Left ventricle myocardium inferior (tissue), 1 donor: Measurements from ENCODE around the gene RPS6KA2. TPM values are rescaled to one million over a fixed set of nuclear protein-coding genes. Genes with fewer than 3 reads are reported as not detected.

Experiments used
- DNase-seq: peaks from one replicate; pipeline ENCODE4 v3.0.0-alpha.2; 2020
- H3K27ac ChIP-seq: fragments of 200-600 bp; replicated peaks from 2 replicates; pipeline ENCODE4 v1.8.0; 2021
- H3K27me3 ChIP-seq: fragments of 200-600 bp; 2 replicates; pipeline ENCODE4 v1.8.0; 2021; ENCODE audit warnings: low read depth
- H3K36me3 ChIP-seq: fragments of 200-600 bp; 2 replicates; pipeline ENCODE4 v1.8.0; 2021
- H3K4me1 ChIP-seq: fragments of 200-600 bp; 2 replicates; pipeline ENCODE4 v1.8.0; 2021
- H3K4me3 ChIP-seq: fragments of 200-600 bp; 2 replicates; pipeline ENCODE4 v1.8.0; 2021; ENCODE audit warnings: mild to moderate bottlenecking, moderate library complexity
- H3K9me3 ChIP-seq: fragments of 200-600 bp; replicated peaks from 2 replicates; pipeline ENCODE4 v1.8.0; 2021
- intact Hi-C: fragments of 100-400 bp; cut with micrococcal nuclease; formaldehyde crosslinking; loops from one replicate; pipeline ENCODE4 v1.11.0; 2022
- total RNA-seq: library from RNA; stranded (reverse); fragmentation: NEBNext Ultra II Directional; extraction: Animal tissue kit (Norgen Biotek cat#: 25700); gene quantifications from one replicate; pipeline ENCODE4 v1.2.1, GENCODE V29; 2021
- TF ChIP-seq, protein P1 (sequence below): fragments of 200-600 bp; IDR thresholded peaks from 2 replicates; pipeline ENCODE4 v1.8.0; 2021; ENCODE audit warnings: antibody characterized with exemption, mild to moderate bottlenecking, borderline replicate concordance
- donor health status: DM: no; HTN: yes; CAD: no; lungs with severe emphysema.

The RPS6KA2 gene
- total RNA-seq, 1 donor from 2014 or later = 77.2 TPM

DNA sequence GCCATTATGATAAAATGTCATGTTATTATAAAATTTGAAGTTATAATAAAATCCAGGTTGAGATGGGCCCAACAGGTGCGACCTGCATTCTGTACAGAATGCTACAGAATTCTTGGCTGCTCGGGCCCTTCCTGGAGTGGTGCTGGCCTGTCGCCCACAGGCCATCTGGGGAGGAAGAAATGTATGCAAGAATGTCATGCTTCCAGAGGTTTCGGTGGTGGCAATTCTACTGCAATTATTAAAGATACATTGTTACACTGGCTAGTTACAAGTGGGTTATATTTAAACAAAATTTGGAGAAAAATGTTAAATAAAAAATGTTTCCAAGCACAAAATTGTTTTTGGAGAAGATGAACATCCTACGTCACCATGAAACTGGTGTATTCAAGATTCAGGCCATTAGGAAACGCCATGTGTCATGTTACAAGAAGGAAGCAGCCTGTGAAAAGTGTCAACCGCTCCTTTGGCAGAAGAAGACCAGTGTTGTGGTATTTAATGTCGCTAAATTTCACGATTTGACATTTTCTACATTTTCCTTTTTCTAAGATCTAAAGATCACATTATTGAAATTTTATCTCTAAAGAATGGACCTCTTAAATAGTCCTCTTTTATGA is 47.7 kb downstream of the RPS6KA2 start:
- Histone ChIP-seq H3K27ac (no peak overlapping the region), H3K4me3 (no peak overlapping the region), H3K27me3 (no peaks in the 10 kb centered on the region), H3K4me1 (peaks cover 28% of the 10 kb centered on the region), H3K36me3 (peaks cover 7% of the 10 kb centered on the region), H3K9me3 (peaks cover 7% of the 10 kb centered on the region)
- TF ChIP-seq, protein P1, sequence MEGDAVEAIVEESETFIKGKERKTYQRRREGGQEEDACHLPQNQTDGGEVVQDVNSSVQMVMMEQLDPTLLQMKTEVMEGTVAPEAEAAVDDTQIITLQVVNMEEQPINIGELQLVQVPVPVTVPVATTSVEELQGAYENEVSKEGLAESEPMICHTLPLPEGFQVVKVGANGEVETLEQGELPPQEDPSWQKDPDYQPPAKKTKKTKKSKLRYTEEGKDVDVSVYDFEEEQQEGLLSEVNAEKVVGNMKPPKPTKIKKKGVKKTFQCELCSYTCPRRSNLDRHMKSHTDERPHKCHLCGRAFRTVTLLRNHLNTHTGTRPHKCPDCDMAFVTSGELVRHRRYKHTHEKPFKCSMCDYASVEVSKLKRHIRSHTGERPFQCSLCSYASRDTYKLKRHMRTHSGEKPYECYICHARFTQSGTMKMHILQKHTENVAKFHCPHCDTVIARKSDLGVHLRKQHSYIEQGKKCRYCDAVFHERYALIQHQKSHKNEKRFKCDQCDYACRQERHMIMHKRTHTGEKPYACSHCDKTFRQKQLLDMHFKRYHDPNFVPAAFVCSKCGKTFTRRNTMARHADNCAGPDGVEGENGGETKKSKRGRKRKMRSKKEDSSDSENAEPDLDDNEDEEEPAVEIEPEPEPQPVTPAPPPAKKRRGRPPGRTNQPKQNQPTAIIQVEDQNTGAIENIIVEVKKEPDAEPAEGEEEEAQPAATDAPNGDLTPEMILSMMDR = no peak
- intact Hi-C loops = no loop called here
- no peak for DNase-seq

DNA sequence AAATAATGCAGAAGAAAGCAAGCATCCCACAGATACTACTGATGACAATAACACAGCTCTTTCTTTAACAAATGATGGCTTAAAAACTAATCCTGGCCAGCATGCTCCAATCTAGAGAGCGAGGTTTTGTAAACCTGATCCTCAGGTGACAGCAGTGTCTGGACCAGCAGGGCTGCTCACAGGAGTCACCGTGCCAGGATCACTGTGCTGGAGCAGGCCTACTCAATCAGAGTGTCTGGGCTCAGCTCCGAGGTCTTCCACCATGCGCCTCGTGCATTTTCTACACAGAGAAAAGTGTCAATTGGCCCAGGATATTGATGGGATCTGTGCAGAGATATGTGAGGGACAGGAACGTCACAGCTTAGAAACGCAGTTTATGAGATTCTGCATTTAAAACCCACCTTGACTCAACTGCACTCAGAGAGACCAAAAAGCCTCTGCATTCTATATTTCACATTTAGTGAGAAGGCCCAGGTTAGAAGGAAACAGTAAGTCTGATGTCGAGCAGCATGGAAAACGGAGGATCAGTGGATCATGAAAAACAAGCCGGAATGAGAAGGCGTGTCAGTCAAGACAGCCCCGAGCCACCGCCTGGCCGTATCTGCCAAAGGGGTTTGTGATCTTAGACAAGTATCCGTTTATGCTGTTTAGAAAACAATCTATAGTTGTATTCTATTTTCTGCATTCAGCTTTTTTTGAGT is 48.4 kb downstream of the RPS6KA2 start:
- H3K9me3 ChIP-seq = peaks cover 7% of the 10 kb centered on the region
- no peak overlapping the region for H3K27ac ChIP-seq
- peaks cover 27% of the 10 kb centered on the region for H3K4me1 ChIP-seq
- H3K36me3 ChIP-seq = peaks cover 7% of the 10 kb centered on the region
- DNase-seq = no peak
- TF ChIP-seq, protein P1 = no peak
- intact Hi-C loops = no loop called here
- no peak overlapping the region for H3K4me3 ChIP-seq
- H3K27me3 ChIP-seq = no peaks in the 10 kb centered on the region

DNA sequence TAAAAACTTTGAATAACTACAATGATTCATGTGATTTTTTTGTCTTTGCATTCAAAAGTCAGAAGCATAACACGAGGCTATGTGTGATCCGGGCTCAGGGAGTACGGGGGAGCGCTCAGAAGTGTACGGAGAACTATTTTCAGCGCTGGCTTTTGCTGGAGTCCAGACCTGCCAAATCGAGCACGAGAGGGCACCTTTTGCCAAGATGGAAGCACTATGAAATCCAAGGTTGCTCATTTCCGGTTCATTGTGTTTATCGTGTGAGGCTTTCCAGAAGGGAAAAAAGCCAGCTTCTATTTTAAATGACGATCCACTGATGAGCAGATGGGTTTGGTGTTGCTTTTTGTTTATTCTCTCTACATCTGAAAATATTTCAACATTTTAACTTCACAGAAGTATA is 51.8 kb downstream of the RPS6KA2 start:
- H3K4me3 ChIP-seq = peak overlapping the region; percentile 2
- H3K36me3 ChIP-seq = peaks cover 7% of the 10 kb centered on the region
- TF ChIP-seq, protein P1 = no peak
- H3K9me3 ChIP-seq = peaks cover 7% of the 10 kb centered on the region
- no peaks in the 10 kb centered on the region for H3K27me3 ChIP-seq
- H3K4me1 ChIP-seq = peaks cover 44% of the 10 kb centered on the region
- DNase-seq = peak; percentile 54
- H3K27ac ChIP-seq = peak overlapping the region; percentile 66
- intact Hi-C loops = no loop called here

DNA sequence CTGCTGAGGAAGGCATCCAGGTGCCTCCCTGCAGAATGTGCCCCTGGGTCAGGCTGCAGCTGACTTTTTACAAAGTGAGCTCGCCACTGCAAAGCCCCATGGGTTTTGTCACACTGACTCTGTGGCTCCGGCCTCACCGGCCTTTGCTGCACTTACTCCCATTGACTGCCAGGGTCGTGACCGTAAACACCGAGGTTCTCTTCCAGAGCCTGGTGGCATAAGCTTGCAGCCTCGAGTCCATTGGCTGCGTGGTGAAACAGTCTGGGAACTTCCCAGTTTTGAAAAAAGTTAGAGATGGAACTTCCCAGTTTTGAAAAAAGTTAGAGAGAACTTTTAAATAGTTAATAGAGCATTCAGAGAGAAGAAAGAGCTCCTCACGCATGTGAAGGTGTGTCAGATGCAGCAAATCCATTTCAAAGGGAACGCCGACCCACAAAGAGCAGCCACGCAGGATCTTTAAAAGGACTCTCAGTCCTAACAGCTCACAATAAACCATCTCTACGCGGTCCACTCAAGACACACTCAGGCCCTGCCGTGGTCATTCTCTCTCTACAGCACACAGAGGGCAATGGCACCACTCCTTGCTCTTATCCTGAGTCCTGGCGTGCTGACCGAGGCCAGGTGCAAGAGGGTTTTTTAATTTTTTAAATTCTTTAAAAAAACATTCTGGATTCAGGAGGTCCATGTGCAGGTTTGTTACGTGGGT is 53.4 kb downstream of the RPS6KA2 start:
- no peak for DNase-seq
- no peaks in the 10 kb centered on the region for H3K27me3 ChIP-seq
- peaks cover 7% of the 10 kb centered on the region for H3K36me3 ChIP-seq
- H3K9me3 ChIP-seq = peaks cover 7% of the 10 kb centered on the region
- peaks cover 38% of the 10 kb centered on the region for H3K4me1 ChIP-seq
- H3K4me3 ChIP-seq = no peak overlapping the region
- intact Hi-C loops = no loop called here
- no peak overlapping the region for H3K27ac ChIP-seq
- TF ChIP-seq, protein P1 = no peak

DNA sequence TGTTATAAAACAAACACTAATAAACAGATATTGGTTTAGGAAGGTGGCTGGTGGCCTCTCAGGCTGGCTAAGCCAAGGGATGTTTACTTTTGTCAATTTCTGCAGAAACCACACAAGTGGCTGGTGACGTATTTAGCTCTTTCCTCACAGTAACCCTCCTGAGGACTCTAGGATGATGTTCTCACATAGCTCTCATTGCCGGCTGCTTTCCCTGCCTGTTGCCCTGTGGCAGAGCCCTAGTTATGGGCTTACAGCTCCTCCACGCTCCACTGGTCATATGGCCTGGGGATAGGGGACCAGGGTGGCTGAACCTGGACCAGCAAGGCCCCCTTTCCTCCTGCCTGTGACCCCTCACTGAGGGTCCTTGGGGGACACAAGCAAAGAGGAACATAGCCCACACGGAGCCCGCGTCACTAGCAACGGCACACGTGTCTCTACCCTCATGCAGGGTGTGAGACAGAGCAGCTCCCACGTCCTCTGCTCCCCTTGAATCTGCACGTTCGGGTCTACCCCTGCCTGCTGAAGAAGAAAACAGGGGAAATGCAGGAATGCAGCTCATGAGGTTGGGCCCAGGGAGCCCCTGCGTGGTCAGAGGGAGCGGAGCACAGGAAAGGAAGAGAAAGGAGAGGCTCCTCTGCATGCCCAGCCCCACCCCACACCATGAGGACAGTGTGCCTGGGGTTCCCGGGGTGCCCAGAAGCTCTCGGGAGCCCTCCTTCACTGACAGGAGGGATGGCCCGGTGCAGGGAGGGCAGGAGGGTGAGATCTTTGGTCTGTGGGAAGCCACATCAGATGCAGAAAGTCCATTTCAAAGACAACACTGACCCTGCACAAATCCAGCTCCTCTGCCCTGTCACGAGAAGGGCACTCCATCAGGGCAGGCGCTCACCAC is 54.4 kb downstream of the RPS6KA2 start:
- Histone ChIP-seq H3K36me3 (peaks cover 7% of the 10 kb centered on the region), H3K9me3 (peaks cover 7% of the 10 kb centered on the region), H3K4me1 (peaks cover 44% of the 10 kb centered on the region), H3K27ac (peak overlapping the region; percentile 37), H3K27me3 (no peaks in the 10 kb centered on the region), H3K4me3 (no peak overlapping the region)
- TF ChIP-seq, protein P1 = no peak
- intact Hi-C loops = no loop called here
- no peak for DNase-seq
